Activated gamma-delta T cell treated with anti-CD3 and anti-CD28 coated beads, Interleukin-2, amount 50 U/mL, for 16 hours (primary cell): ENCODE data around the gene DUSP9.

Source experiments
- DNase-seq: peaks from one replicate; pipeline ENCODE4 v3.0.0-alpha.2; 2020; ENCODE audit warnings: low read depth

DUSP9 gene

DNA sequence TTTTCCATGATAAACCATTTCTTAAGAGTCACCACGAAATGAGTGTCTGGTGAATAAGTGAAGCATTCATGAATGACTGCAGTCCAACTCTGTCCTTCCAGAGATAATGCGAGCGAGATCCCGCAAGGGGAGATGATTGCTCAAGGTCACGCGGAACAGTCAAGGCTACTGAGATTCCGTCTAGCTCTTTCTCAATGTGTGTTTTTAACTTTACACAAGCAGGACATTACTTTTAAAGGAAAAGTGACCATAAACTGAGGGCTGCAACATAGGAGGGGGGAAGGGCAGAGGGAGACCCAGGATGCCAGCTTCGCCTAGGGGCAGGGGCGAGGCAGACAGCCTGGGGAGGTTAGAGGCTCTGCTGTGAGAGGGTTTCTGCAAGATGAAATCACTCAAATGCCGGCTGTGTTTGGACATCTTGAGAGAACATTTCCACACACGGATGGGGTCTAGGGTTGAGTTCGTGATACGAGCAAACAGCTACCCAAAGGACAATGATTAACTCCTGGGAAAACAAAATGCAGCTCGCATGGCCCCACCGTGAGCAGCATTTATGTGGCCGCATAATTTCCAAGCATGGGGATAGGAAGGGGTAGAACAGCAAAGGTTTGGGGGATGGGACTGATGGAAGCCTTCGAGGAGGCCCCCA, 24.2 kb upstream of the DUSP9 start:
- no peak for DNase-seq

DNA sequence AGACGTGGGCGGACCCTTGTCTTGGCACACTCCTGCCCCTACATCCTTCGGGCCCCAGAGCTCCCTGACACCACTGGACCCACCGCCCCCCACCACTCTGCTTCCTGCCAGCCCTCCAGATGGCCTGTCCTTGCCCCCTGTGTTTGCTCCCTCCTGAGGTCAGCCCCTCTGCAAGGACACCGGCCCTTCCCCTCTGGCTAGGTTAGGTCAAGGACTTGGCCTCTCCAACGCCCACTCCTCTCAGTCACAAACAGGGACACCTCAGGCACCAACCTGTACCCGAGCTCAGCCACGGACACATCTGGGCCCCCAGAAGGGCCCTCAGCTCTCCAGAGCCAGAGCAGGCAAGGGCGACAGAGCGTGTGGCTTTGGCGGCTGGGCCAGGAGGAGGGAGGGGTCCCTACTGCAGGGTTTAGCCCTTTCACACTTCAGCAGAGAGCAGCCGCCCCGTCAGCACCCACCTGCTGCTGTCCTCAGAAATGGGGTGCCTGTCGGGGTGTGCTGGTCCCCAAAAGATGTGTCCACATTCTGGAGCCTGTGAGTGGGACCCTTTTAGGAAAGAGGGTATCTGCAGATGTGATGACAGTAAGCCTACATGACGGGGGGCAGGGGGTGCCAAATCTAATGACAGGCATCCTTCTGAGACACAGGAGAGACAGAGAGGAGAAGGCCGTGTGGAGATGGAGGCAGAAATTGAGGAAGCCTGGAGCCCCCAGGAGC, 23.5 kb upstream of the DUSP9 start:
- DNase-seq, result no peak

DNA sequence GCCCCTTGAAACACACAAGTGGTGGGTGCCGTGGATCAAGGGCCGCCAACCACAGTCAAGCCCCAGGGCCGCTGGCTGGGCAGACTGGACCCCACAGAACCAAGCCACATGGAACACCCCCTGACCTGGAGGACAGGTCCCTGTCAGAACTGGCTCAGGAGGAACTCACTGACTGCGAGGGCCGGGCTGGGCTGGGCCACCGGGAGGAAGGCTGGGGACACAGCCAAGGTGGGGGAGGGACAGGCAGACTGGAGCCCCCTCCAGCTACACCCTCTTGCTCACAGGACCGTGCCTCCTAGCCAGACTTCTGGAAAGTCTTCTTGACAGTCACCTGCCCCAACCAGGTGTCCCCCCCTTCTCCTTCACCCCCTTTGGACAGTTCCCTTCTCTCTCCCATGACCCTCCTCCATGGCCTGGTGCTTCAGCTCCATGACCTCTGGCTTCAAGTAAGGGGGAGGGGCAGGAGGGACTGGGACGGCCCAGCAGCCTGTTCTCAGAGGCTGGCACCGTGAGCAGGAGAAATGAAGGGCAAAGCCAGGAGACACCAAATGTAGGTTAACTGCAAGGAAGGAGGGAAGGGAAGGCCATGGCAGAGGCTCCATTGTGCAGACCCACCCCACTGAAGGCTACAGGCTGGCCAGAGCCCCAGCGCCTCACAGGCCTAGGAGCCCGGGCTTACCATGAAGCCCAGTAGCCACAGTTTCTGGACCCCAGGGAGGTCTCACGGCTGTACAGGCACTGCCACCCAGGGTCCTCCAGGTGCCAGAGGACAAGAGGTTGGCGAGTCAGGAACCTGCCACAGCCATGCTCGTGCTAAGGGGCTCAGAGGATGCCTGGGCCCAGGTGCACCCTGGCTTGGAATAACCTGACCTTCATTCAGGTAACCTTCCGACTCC, 22.6 kb upstream of the DUSP9 start:
- DNase-seq, result no peak

DNA sequence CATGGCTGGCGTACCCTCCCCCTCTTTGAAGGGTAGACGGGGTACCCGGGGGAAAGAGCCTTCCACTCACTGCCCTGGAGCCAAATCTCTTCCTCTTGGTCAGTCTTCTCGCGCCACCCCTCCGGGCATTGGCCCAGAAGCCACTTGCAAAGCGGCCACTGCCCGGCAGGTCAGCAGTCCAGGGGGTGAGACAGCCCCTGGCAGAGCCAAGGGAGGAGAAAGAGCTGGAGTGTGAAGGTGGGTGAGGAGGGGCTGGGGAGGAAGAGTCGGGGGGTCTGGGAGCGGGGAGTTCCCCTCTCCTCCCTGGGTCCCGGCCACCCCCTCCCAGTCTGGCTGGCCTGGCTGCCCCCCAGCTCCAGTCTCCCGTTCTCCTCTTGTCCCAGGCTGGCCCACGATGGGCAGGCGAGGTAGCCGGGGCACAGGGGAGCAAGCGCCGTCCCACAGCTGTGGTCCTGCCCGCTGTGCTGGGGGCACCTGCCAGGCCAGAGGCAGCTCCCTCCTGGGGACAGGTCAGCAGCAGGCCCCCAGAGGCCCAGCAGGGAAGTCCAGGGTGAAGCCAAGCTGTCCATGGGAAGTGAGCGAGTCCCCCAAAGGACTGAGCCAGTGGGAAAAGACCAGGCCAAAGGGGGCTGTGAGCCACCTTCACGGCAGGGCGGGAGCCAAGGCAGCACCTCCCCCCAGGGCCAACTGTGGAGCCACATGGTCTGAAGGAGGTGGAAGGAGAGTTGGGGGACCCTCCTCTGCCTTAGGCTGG, 21.6 kb upstream of the DUSP9 start:
- DNase-seq, result no peak

DNA sequence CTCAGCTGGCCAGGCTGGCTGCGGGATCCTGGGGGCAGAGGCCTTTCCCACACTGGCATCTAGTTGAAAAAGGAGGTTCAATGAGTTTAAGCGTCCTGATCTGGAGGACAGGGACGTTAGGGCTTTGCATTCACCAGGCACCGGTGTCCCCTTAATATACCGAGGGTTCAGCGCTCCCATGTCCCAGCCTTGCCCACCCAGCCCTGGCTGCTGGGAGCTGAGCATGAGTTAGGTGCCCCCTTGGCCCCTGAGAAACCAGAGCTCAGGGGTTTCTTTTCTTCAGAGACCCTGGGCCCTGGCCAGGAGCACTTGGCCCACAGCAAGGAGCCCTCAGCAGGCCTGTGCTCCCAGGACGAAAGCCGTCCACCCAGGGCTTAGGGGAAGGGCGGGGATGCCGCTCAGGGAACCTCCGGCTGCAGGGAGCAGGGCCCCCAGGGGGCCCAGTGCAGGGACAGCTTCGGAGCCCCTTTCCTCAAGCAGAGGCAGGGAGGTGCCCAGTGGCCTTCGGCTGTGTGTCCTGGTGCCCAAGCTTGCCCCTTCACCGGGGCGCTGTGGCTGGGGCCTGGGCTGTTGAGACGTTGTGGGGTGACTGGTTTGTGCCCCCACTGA, 20.9 kb upstream of the DUSP9 start:
- no peak for DNase-seq

DNA sequence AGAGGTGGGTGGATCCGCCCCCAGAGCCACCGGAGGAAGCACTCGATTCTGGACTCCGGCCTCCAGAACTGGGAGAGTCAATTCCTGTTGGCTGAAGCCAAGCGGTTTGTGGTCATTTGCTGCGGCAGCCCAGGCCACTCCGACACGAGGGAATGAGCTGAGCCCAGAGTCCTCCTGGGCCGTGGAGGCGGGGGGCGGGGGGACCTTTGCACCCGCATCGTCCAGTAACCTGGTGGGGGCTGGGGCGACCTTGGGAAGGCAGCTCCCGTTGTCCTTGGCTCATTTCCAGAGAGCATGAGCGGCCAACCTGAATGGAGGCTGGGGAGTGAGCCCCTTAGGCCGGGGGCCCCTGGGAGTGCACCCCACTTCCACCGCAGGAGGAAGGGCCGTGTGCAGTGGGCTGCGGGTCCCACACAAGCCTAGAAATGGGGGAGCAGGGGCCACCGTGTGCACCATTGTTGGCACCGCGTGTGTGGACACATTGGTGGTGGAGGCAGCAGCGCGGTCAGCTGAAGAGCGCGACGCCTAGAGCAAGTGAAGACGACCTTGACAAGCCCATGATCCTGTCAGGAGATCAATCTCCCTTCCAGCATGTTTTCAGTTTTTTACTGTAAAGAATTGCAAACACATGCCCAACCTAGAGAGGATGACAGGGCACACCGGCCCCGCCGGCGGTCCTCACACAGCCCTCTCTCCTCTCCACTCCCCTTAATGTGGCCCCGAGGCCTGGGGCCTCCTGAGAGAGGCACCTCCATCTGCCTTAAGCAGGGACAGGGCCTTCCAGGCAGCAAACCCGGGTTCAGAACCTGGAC, 19.9 kb upstream of the DUSP9 start:
- DNase-seq, result no peak

DNA sequence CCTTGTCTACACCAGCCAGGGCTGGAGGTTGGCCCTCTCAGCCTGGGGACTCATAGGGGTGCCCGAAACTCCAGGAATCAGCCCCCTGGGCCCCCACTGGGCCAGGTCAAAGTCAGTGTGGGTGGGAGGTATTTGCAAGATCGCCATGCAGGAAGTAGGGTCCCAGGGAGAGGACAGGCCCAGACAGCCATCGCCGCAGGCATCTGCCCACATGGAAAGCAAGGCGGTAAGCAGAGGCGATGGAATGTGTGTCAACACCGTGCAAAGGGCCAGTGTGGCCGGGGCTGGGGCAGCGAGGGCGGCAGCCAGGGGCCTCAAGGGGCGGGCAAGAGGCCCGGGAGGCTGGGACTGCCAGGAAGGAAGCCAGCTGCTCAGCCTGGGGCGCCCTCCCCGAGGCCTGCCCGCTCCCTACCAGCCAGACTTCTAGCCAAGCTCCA, 19.3 kb upstream of the DUSP9 start:
- no peak for DNase-seq

DNA sequence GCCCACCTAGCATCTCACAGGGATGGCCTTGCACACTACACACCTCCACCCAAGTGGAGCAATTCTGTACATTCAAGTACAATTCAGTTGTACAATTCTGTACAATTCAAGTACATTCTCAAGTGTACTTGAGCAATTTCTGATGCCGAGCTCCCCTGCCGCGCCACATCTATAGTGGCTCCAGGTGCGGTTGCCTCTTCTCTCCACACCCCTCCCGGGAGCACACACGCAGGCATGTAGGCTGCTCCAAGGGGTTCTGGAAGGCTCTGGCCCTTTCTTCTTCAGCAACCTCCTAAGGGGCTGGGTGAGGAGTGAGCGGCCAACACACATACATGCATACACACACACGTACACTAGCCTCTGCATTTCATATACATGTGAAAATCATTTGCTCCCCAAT, 18.9 kb upstream of the DUSP9 start:
- DNase-seq, result no peak

DNA sequence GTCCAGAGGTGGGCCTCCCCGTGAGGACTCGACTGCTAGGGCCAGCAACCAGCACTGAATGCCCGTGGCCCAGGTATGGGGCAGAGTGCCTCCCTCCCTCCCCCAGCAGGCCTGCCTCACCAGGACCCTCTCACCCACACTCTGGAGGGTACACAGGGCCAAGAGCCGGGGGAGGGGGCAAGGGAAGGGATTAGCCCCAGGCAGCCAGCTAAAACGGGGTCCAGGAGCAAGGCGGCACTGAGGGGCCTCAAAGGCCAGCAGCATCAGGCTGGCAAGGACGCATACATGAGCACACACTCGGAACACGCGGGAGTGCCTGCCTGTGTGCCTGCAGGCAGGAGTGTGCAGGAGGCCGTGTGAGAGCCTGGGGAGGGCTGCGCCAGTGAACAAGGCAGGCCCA, 18.3 kb upstream of the DUSP9 start:
- no peak for DNase-seq

DNA sequence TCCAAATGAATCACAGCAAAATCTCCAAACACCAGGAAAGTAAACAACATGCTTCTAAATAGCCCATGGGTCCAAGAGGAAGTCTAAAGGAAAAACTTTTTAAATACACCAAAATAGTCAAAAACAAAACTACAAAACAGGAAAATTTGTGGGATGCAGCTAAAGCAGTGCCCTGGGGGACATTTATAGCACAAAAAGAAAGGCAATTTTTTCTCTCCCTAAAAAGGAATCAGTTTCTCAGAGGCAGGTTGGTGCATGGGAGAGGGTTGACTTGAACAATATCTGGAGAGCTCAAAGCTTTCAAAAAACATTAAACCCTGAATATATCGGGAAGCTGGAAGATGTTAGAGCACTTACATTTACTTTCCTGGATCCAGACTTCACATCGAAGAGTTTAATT, 15.7 kb upstream of the DUSP9 start:
- no peak for DNase-seq

DNA sequence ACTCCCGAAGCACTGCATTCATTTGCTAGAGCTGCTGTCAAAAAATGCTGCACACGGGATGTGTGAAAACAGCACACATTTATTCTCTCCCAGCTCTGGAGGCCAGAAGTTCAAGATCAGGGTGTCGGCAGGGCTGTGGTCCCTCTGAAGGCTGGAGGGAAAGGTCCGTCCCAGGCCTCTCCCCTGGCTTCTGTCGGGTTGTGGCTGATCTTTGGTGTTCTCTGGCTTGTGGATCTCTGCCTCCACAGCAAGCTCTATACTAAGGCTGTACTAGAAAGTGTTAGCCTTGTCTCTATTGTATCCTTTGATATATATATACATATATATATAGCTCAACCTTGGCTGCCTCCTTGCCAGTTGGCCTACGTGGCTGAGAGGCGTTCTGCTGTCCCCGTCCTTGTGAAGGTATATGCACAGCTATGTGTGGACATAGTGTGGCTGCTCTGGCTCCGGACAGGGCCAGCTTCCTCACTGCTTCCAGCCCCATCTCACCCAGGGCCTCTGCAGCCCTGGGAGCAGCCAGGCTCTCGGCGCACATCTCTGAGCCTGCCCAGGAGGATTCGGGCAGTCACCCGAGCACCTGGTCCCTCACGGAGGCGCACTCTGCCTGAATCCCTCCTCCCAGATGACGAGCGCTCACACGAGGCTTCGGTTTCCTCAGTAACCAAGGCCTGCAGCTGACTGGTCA, 15.0 kb upstream of the DUSP9 start:
- DNase-seq, result no peak

DNA sequence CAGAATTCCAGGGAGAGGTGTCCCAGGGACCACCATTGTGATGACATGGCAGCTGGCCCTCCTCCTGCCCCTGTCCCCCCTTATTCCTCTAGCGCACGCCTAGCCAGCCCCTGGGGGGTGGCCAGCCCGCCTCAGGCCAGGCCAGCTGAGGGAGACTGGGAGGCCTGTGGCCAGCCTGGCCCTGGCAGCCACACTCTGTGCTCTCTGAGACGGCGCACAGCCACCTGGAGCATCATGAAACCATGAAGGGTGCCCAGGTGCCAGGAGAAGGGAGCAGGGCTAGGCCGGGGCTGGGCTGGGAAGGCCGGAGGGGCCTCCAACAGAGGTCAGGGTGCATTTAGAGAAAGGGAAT, 14.4 kb upstream of the DUSP9 start:
- no peak for DNase-seq

DNA sequence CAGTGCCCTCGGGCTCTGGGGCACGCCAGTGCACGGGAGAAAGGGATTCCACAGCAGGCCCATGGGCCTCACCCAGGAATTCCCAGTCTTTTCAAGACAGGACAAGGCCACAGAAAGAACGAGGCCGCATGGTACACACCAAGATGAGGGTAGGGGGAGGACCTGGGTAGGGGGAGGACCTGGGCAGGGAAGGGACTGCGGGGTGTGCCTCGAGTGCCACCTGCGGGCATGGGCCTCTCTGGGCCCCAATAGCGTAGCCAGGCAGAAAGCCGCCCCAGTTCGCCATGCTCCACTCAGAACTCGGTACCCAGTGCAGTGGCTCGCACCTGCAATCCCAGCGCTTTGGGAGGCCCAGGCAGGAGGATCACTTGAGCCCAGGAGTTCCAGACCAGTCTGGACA, 14.0 kb upstream of the DUSP9 start:
- DNase-seq, result no peak

DNA sequence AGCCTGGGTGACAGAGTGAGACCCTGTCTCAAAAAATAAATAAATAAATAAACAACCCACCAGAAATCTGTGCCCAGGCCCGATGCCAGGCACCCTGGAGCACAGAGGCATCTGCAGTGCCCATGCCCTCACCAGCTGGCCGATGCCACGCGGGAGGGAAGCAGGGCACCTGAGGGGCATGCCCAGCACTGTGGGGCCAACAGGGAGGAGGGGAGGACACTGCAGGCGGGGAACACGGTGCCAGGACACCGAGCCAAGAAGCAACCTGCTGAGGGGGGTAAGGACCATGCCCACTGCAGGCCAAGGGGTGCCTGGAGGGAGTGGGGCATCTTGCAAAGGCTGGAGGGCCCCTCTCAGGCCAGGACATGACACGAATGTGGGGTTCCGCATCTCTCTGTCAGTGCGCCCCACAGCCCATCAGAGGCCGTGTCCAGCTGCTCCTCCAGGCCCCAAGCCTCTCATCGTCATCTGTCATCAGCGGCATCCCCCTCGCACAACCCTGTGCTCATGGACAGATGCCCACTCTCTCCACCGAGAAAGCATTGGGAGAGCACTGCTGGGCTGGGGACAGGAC, 13.3 kb upstream of the DUSP9 start:
- no peak for DNase-seq

DNA sequence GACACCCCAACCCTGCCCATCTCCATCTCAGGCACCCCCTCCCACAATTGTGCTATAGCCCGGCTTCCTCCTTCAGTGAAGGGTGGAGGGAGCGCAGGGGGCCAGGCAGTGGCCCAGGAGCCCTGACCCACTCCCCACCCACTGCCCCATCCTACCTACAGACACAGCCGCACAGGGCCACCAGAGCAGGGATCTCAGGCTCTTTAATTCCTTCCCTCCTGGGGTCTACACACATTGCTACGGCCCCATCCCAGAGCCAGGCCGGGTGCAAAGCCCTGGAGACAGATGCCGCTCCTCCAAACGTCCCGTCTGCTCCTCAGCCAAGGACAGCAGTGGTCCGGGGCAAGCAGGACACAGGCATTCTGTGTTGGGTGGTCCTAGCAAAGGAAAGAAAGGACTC, 12.8 kb upstream of the DUSP9 start:
- DNase-seq, result no peak

DNA sequence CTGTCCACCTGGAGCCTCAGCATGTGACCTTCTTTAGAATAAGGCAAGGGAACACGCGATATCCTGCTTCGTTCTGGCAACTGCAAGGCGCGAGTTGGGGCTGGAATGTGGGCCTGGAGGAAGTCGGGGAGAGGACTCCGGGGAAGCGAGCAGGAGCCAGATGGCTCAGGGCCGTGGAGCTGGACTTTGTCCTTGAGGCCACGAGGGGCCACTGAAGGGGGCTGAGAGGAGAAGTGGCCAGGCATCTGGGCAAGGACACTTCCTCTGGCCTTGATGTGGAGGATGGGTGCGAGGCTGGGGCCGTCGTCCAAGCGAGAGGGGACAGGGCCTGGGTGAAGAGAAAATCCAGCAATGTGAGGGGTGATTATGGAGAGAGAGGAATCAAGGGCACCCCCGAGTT, 12.2 kb upstream of the DUSP9 start:
- no peak for DNase-seq

DNA sequence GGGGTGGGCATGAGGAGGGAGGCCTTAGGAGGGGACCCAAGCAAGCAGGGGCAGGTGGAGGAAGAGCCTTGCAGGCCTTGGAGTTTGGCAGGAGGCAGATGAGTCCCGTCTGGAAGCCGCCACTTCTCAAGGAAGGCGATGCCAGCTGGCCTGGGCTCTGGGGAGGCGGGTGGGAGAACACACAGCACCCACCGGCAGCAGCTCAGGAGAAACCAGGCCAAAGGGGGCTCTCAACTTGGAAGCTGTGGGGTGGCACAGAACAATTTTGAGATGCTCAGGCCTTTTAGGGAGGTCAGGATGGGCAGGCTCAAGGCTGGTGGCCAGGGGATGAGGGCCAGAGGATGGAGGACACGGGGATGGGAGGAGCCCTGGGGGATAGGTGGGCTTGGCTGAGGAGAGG, 11.6 kb upstream of the DUSP9 start:
- no peak for DNase-seq

DNA sequence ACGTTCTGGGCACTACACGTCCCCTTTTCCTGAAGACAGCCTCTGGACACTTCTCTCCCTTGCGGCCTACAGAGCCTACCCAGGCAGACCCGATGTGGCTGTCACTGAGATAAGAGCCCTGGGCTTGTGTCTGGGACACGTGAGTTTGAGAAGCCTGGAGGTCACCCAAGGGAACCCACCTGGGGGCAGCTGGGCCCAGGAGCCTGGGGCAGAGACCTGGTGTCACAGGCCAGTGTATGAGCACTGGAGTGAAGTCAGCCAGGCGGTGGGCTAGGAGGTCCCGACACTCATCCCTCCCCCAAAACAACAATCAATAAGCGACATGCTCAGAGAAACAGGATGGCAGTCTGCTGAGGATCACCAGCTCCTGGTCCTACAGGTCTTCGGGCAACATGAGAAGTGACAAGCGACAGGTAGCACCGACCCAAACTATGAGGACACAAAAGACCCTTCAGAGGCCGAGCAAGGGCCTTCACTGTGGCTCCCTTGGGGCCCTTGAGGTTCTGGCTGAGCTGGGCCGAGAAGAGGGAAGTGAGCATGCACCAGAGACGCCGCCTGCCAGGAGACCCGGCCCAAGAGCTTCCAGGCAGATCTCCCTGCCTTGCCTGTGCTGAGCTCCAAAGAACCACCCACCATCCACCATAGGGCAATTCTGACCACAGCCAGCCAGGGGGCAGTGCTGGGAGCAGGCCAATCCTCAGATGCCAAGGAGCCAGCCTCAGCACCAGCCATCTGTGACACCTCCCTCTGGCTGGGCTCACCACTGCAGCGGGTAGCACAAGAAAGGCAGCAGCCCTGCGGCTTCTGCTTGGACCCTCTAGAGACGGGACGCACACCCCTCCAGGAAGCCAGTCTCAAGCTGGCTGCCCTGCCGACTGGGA, 11.0 kb upstream of the DUSP9 start:
- DNase-seq, result no peak

DNA sequence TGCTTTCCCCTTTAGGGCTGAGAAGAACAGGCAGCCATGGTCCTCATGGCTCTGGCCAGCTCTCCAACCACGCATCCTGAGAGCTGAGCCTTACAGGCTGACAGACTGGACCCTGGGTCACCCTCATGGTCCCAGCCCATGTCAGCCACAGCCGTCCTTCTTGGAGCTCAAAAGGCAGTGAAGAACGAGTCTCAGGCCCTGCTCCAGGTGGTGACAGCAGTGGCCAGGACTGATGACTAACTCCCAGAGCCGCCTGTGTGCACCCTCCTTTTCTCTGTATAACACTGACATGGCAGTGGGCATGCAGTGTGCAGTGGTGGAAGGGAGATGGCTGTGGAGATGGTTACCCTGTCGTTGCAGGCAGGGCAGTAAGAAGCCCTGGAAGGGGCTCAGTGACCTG, 10.3 kb upstream of the DUSP9 start:
- DNase-seq, result no peak
